ENCODE measurements around the gene CLCN3.
"Not testable (repeated sequence)": the region's sequence is repeated elsewhere in the genome, so short reads cannot be mapped to it uniquely, and the experiment has no call there.

The CLCN3 gene

DNA sequence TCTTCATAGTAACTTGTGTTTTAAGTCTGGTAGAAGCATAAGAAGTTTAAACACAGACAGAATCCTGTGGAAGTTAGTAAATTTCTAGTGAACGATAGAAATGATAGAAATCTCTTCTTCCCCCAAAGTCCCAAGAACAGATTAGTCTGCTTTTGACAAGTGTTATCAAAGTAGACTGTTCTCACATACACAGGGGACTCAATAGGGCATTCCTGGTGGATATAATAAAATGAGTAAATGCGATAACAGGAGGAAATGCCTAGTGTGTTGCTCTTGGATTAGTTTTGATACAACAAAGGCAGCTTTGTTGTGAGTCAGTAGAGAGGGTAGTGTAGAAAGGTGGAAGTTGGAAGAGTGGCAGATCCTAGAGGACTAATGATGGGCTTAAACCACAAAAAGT is 43.5 kb downstream of the CLCN3 start:
- no peak for DNase-seq (ENCODE audit: extremely low read depth, low read depth)
- TF ChIP-seq, protein P1, sequence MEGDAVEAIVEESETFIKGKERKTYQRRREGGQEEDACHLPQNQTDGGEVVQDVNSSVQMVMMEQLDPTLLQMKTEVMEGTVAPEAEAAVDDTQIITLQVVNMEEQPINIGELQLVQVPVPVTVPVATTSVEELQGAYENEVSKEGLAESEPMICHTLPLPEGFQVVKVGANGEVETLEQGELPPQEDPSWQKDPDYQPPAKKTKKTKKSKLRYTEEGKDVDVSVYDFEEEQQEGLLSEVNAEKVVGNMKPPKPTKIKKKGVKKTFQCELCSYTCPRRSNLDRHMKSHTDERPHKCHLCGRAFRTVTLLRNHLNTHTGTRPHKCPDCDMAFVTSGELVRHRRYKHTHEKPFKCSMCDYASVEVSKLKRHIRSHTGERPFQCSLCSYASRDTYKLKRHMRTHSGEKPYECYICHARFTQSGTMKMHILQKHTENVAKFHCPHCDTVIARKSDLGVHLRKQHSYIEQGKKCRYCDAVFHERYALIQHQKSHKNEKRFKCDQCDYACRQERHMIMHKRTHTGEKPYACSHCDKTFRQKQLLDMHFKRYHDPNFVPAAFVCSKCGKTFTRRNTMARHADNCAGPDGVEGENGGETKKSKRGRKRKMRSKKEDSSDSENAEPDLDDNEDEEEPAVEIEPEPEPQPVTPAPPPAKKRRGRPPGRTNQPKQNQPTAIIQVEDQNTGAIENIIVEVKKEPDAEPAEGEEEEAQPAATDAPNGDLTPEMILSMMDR (IDR thresholded peaks at IDR 0.05; ENCODE audit: low read depth, low read length), result no peak

DNA sequence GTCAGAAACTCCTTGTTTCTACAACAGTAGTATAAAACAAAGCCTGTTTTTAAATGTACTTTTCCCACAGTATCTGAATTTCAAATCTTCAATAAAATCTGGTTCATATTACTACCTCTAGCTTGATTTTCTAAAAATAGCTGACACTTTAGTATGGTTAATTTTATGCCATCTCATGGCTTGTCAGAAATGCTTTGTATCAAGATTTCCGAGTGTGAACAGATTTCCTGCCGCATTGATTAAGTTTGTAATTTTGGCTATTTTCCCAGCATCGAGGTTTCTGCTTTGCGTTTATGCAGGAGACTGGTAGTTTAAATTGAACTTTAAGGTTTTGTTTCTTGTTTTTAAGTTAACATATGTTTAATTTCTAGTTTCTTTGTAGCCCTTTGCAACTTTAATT is 44.2 kb downstream of the CLCN3 start:
- no peak for DNase-seq (ENCODE audit: extremely low read depth, low read depth)
- TF ChIP-seq, protein P1 (IDR thresholded peaks at IDR 0.05; ENCODE audit: low read depth, low read length), result no peak

DNA sequence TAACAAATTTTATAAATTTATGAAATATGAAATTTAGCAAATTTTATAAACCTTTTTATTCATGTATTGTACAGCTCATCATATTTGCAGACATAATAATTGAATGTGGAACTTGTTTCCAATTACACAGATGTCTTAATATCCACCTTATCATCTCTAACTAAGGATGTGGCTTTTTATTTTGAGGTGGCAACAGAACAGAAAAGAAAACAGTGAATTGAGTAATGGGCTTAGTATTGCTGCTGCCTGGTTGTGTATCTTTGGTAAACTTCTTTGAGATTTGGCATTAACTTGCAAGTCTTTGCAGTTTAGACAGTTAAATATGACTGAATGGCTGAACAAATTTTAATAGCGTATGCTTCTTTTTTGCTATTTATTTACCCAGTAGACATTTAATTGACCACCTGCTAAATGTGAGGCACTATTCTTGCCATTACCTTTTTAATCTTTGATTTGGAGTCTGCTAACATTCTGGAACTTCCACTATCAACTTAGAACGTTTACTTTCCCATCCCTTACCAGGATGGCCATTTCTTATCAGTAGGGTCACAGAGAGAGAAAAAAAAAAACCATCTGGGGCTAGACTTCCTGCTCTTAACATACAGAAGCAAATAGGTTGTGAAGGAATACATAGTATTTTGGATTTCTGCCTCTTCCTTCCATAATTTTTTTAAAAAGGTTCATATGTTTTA is 44.8 kb downstream of the CLCN3 start:
- TF ChIP-seq, protein P1 (IDR thresholded peaks at IDR 0.05; ENCODE audit: low read depth, low read length), result no peak

DNA sequence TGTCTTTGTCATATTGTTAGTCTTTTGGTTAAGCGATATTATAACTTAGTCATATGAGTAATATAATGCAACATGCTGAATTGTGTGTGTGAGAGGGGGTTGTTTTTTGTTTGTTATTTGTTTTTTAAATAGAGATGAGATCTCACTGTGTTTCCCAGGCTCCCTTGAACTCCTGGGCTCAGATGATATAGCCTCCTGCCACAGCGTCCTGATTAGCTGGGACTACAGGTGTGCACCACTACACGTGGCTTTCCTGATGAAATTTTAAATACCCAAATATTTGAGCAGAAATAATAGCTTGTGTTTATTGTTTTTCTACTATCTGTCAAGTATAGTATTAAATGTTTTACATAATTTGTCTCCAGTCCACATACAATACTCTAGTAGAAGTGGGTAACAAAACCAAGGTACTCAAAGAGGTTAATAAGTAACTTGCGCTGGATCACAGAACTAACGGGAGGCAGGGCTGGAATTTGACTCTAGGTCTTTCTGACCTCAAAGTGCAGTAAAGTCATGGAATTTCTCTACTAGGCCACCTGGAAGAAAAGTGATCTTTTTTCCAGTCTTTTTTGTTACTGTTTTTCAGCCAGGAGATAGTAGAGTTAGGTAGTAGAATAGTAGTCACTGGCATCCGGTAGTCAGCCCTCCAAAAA is 47.8 kb downstream of the CLCN3 start:
- DNase-seq (ENCODE audit: extremely low read depth, low read depth), result no peak
- TF ChIP-seq, protein P1 (IDR thresholded peaks at IDR 0.05; ENCODE audit: low read depth, low read length), result no peak

More for the DNA sequence above, 44.8 kb downstream of the CLCN3 start:
- no peak for DNase-seq (ENCODE audit: extremely low read depth, low read depth)

- no peak for DNase-seq (ENCODE audit: extremely low read depth, low read depth)
- TF ChIP-seq, protein P1 (IDR thresholded peaks at IDR 0.05; ENCODE audit: low read depth, low read length), result no peak
These were observed 55.4 kb downstream of the CLCN3 start for GRCh38 chr4:169675825-169676224.

DNA sequence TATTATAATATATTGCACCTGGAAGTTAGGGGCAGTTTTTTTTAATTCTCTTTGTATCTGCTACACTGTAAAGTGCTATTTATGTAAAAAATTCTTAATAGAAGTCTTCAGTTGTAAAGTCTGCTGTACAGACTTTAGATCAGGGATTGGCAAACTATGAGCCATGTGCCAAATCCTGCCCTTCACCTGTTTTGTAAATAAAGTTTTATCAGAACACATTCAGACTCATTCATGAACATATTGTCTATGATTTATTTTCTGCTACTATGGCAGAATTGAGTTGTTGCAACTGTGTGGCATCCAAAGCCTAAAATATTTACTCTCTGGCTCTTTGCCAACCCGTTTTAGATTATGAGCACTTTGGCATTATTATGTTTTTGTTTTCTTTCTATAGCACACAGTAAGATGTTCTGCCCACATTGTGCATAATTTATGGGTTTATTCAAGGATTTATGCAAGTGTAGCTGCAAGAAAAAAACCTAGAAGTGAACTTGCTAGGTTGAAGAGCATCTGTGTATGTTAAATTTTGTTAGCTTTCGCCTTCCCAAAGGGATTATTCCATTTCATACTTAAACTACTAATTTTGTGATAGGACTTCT is 56.9 kb downstream of the CLCN3 start:
- DNase-seq (ENCODE audit: extremely low read depth, low read depth), result no peak
- TF ChIP-seq, protein P1 (IDR thresholded peaks at IDR 0.05; ENCODE audit: low read depth, low read length), result no peak

- not testable (repeated sequence) for DNase-seq (ENCODE audit: extremely low read depth, low read depth)
These were observed 58.1 kb downstream of the CLCN3 start for GRCh38 chr4:169678486-169678885.

DNA sequence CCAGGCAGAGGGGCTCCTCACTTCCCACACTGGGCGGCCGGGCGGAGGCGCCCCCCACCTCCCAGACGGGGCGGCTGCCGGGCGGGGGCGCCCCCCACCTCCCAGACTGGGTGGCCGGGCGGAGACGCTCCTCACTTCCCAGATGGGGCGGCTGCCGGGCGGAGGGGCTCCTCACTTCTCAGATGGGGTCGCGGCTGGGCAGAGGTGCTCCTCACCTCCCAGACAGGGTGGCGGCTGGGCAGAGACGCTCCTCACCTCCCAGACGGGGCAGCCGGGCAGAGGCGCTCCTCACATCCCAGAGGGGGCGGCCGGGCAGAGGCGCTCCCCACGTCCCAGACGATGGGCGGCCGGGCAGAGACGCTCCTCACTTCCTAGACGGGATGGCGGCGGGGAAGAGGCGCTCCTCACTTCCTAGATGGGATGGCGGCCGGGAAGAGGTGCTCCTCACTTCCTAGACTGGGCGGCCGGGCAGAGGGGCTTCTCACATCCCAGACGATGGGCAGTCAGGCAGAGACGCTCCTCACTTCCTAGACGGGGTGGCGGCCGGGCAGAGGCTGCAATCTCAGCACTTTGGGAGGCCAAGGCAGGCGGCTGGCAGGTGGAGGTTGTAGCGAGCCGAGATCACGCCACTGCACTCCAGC is 58.7 kb downstream of the CLCN3 start:
- not testable (repeated sequence) for DNase-seq (ENCODE audit: extremely low read depth, low read depth)
